PC-9 (cell line): ENCODE measurements around the gene CPLX3. TPM values are rescaled to one million over a fixed set of nuclear protein-coding genes. Genes with fewer than 3 reads are reported as not detected.

ENCODE experiments used
- BruUV-seq: library from RNA; stranded (reverse); fragments of 400-500 nt; replicated peaks from 2 replicates; lab custom pipeline; 2021; lab: Mats Ljungman, UMichigan
- CTCF ChIA-PET: fragments of 300-600 bp; sonication (Branson Sonifier 250); formaldehyde crosslinking; loops from one replicate; lab custom pipeline; 2022; ENCODE audit warnings: antibody characterized with exemption; lab: Charles Lee
- POLR2A ChIA-PET: fragments of 300-600 bp; sonication (Branson Sonifier 250); formaldehyde crosslinking; loops from one replicate; lab custom pipeline; 2022; ENCODE audit warnings: antibody characterized with exemption; ENCODE audit not compliant: unreplicated experiment; lab: Charles Lee
- DNase-seq, 2 experiments: peaks; one replicate each; pipeline versions ENCODE4 v3.0.0 to v3.0.0-alpha.2; 2015 to 2022; ENCODE audit warnings: mixed read lengths in 1 of 2
- H2AFZ ChIP-seq: fragments of 200-600 bp; sonication (generic); 2 replicates; pipeline ENCODE4 v1.8.1; 2017; ENCODE audit warnings: antibody characterized with exemption
- H3F3A ChIP-seq: fragments of 200-600 bp; sonication (generic); 2 replicates; pipeline ENCODE4 v1.8.1; 2017; ENCODE audit warnings: antibody characterized with exemption, mild to moderate bottlenecking, low read depth; ENCODE audit not compliant: insufficient read depth
- H3K27ac ChIP-seq: fragments of 200-600 bp; sonication (generic); 2 replicates; pipeline ENCODE4 v1.6.1; 2016; ENCODE audit warnings: mixed run types
- H3K27me3 ChIP-seq: fragments of 200-600 bp; sonication (generic); 2 replicates; pipeline ENCODE4 v1.6.1; 2016; ENCODE audit warnings: low read depth, mixed run types; ENCODE audit not compliant: insufficient read depth
- H3K36me3 ChIP-seq: fragments of 200-600 bp; sonication (generic); 2 replicates; pipeline ENCODE4 v1.6.1; 2016; ENCODE audit warnings: low read depth, mixed run types
- H3K4me1 ChIP-seq: fragments of 200-600 bp; sonication (generic); replicated peaks from 2 replicates; pipeline ENCODE4 v1.6.1; 2016; ENCODE audit warnings: mixed run types; ENCODE audit not compliant: insufficient read depth
- H3K4me2 ChIP-seq: fragments of 200-600 bp; sonication (generic); 2 replicates; pipeline ENCODE4 v1.6.1; 2017; ENCODE audit warnings: mixed run types
- H3K4me3 ChIP-seq: fragments of 200-600 bp; sonication (generic); 2 replicates; pipeline ENCODE4 v1.6.1; 2016; ENCODE audit warnings: mixed run types
- H3K79me2 ChIP-seq: fragments of 200-600 bp; sonication (generic); 2 replicates; pipeline ENCODE4 v1.6.1; 2017; ENCODE audit warnings: low read depth, mixed run types
- H3K9me2 ChIP-seq: fragments of 200-600 bp; sonication (generic); 2 replicates; pipeline ENCODE4 v1.8.1; 2017; ENCODE audit warnings: mild to moderate bottlenecking; ENCODE audit not compliant: insufficient read depth
- H3K9me3 ChIP-seq: fragments of 200-600 bp; sonication (generic); 2 replicates; pipeline ENCODE4 v1.8.1; 2016; ENCODE audit warnings: low read depth; ENCODE audit not compliant: insufficient read depth
- H4K20me1 ChIP-seq: fragments of 200-600 bp; sonication (generic); 2 replicates; pipeline ENCODE4 v1.8.1; 2017; ENCODE audit not compliant: insufficient read depth
- CTCF ChIP-seq: fragments of 200-600 bp; sonication (generic); conservative IDR thresholded peaks from 2 replicates; pipeline ENCODE4 v1.6.1; 2017; ENCODE audit warnings: mixed run types, antibody characterized with exemption, mild to moderate bottlenecking, moderate library complexity
- EZH2 ChIP-seq: fragments of 200-600 bp; sonication (generic); IDR thresholded peaks from 2 replicates; pipeline ENCODE4 v1.8.0; 2017; ENCODE audit warnings: antibody characterized with exemption, low read depth
- intact Hi-C: fragments of 100-400 bp; cut with micrococcal nuclease; formaldehyde crosslinking; loops from one replicate; pipeline ENCODE4 v1.10.0; 2022; ENCODE audit not compliant: unreplicated experiment
- total RNA-seq: library from RNA; stranded (reverse); gene quantifications from 2 replicates; pipeline ENCODE4 v1.2.3, GENCODE V29; 2021

The CPLX3 gene
- total RNA-seq, 1 experiment from 2014 or later: not detected

- Histone ChIP-seq H3K9me3 (no peaks in the 10 kb centered on the region), H3K27me3 (no peaks in the 10 kb centered on the region), H3K36me3 (peaks cover 6% of the 10 kb centered on the region), H3K4me2 (0 out of 2 replicates have a peak overlapping the region, but pooled peaks have one; percentile 5), H3K27ac (no peak overlapping the region), H3K4me3 (no peak overlapping the region), H3K4me1 (peaks cover 18% of the 10 kb centered on the region), H3K9me2 (no peaks in the 10 kb centered on the region), H3K79me2 (peaks cover 63% of the 10 kb centered on the region), H3F3A (no peaks in the 10 kb centered on the region), H2AFZ (no peak overlapping the region), H4K20me1 (peaks cover 54% of the 10 kb centered on the region)
- ChIA-PET POLR2A (interaction anchor here (0.6 kb wide), 1 partner anchor 167 kb away, joined by 6 read pairs; no protein-coding TSS in a partner anchor), CTCF (no interaction called here)
- TF ChIP-seq CTCF (no peak), EZH2 (no peak)
- intact Hi-C loops: no loop called here
- BruUV-seq: no TSS peak
- no peak for DNase-seq
Measured at GRCh38 chr15:74788683-74789151, 37.7 kb upstream of the CPLX3 start.

- H4K20me1 ChIP-seq: peaks cover 52% of the 10 kb centered on the region
- H3K79me2 ChIP-seq: peaks cover 58% of the 10 kb centered on the region
- TF ChIP-seq CTCF (no peak), EZH2 (no peak)
- H3F3A ChIP-seq: no peaks in the 10 kb centered on the region
- H3K4me1 ChIP-seq: peaks cover 15% of the 10 kb centered on the region
- H2AFZ ChIP-seq: no peak overlapping the region
- 0 out of 2 replicates have a peak overlapping the region, but pooled peaks have one; percentile 5 for H3K4me2 ChIP-seq
- POLR2A ChIA-PET: interaction anchor here (0.6 to 0.7 kb wide), 2 partner anchors 166 to 431 kb away, joined by 3 to 6 read pairs; no protein-coding TSS in a partner anchor
- no TSS peak for BruUV-seq
- H3K9me3 ChIP-seq: no peaks in the 10 kb centered on the region
- no peak overlapping the region for H3K4me3 ChIP-seq
- no peaks in the 10 kb centered on the region for H3K27me3 ChIP-seq
- CTCF ChIA-PET: no interaction called here
- intact Hi-C loops: no loop called here
- H3K27ac ChIP-seq: no peak overlapping the region
- no peaks in the 10 kb centered on the region for H3K9me2 ChIP-seq
- DNase-seq: peak in 1 of 2 experiments; percentile 81
- H3K36me3 ChIP-seq: peaks cover 6% of the 10 kb centered on the region
Measured at GRCh38 chr15:74789171-74789631, 37.2 kb upstream of the CPLX3 start.

GRCh38 chr15:74789741-74790079 is 36.7 kb upstream of the CPLX3 start:
- Histone ChIP-seq H3K27me3 (no peaks in the 10 kb centered on the region), H3K4me1 (peaks cover 15% of the 10 kb centered on the region), H3K4me2 (no peak overlapping the region), H3K9me2 (no peaks in the 10 kb centered on the region), H4K20me1 (peaks cover 52% of the 10 kb centered on the region), H3F3A (no peaks in the 10 kb centered on the region), H3K36me3 (peaks cover 6% of the 10 kb centered on the region), H2AFZ (no peak overlapping the region), H3K79me2 (peaks cover 54% of the 10 kb centered on the region), H3K27ac (no peak overlapping the region), H3K4me3 (no peak overlapping the region), H3K9me3 (no peaks in the 10 kb centered on the region)
- no TSS peak for BruUV-seq
- no peak for DNase-seq
- intact Hi-C loops: no loop called here
- ChIA-PET POLR2A (interaction anchor here (0.7 kb wide), 1 partner anchor 431 kb away, joined by 3 read pairs; no protein-coding TSS in a partner anchor), CTCF (no interaction called here)
- no peak for TF ChIP-seq CTCF
- TF ChIP-seq EZH2: no peak
